SK-N-MC (cell line): ENCODE measurements around the gene RALGDS.

Experiments
- EZH2 ChIP-seq: fragments of 200-600 bp; sonication (generic); IDR thresholded peaks from one replicate; pipeline ENCODE4 v1.6.1; 2017; ENCODE audit warnings: antibody characterized with exemption
- FOXP2 ChIP-seq: optimal IDR thresholded peaks from 2 replicates; pipeline ENCODE3; 2011; ENCODE audit warnings: mild to moderate bottlenecking, moderate library complexity; ENCODE audit not compliant: insufficient read depth; ENCODE audit errors: extremely low read length, control extremely low read depth
- POLR2AphosphoS5 ChIP-seq: IDR thresholded peaks from 2 replicates; pipeline ENCODE4 v1.6.1; 2012; ENCODE audit warnings: mild to moderate bottlenecking, low read depth, low read length, borderline replicate concordance

DNA sequence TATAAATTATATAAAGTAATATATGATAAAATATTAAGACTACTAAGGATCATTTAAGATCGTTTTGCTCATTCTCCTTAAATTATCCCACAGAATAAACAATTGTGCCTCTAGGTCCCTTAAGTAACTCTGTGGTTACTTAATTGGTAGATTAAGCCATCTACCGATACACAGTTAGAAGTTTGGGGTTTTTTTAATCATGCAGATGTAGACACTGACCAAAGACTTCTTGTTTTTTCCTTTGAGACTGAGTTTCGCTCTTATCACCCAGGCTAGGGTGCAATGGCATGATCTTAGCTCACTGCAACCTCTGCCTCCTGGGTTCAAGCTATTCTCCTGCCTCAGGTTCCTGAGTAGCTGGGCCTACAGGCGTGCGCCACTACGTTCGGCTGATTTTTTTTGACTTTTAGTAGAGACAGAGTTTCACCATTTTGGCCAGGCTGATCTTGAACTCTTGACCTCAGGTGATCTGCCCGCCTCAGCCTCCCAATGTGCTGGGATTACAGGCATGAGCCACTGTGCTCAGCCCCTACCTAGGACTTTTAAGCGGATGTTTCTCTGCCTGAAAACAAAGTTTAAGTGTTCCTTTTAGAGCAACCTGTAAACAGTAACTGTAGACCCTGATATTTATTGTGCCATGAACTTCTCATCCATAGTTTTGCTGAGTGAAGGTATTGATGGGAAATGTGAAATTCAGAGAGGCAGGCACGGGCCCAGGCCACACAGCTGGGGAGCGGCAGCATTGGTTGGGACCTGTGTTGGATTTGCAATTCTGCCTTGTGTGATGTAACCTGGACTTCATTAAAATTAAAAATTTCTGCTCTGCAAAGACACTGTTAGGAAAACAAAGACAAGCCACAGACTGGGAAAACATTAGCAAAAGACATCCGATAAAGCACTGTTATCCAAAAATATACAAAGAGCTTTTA is 47.7 kb downstream of the RALGDS start:
- TF ChIP-seq EZH2 (no peak), POLR2AphosphoS5 (no peak), FOXP2 (no peak)
